SU-DHL-6 (cell line): ENCODE measurements around the gene TXN2.

Experiments used
- CTCF ChIP-seq: fragments of 200-600 bp; sonication (generic); IDR thresholded peaks from one replicate; pipeline ENCODE4 v1.5.1; 2017; ENCODE audit warnings: antibody characterized with exemption, mild to moderate bottlenecking, low read length, moderate library complexity; ENCODE audit not compliant: insufficient read depth, poor library complexity, severe bottlenecking
- EZH2phosphoT487 ChIP-seq: fragments of 200-600 bp; sonication (generic), shearing (Covaris generic); conservative IDR thresholded peaks from 2 replicates; pipeline ENCODE4 v1.6.1; 2018; ENCODE audit warnings: mild to moderate bottlenecking, antibody characterized with exemption, low read length, moderate library complexity, mixed read lengths

- TF ChIP-seq EZH2phosphoT487: no peak
- TF ChIP-seq CTCF: no peak
Measured at GRCh38 chr22:36465232-36466021, 16.0 kb downstream of the TXN2 start.
